ENCODE data around the gene TFF3.
A peak's percentile ranks its signal among the peaks of the same experiment; 100 is the strongest.
"Not testable (repeated sequence)": the region's sequence is repeated elsewhere in the genome, so short reads cannot be mapped to it uniquely, and the experiment has no call there.

Gene TFF3

DNA sequence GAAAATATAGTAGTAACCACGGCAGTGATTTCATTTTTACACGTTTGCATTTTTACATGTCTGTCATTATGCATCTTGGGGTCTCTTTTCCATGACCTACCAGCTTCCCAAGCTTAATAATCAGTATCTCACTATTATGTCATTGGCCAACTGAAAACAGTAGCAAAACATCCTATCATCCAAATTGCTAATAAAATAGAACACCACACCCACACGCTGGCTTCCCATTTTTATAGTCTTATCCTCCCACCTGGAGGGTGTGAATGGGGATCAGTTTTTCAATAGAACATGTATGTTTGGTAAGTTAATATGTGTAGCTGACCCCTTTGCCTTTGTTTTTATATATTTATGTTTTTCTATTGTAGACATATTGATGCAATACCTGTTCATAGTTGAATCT, 11.8 kb downstream of the TFF3 start:
- no peak for DNase-seq

DNA sequence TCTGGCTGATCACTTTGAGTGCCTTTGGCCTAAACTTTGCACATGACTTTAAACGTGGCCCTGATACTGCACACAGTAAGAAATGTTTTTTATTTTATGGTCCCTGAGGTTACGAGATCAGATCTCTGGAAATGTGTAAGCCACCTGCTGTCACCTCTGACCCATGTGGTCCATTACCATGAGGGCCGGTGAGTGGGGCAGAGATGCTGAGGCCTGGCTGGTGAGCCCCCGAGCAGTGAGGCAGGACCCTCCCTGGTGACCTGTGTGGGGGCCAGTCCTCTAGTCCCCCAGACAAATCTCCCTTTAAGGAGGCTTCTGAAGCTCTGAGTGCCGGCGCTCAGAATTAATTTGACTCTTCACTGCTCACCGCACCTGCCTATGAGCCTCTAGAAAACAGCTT, 12.4 kb downstream of the TFF3 start:
- no peak for DNase-seq

DNA sequence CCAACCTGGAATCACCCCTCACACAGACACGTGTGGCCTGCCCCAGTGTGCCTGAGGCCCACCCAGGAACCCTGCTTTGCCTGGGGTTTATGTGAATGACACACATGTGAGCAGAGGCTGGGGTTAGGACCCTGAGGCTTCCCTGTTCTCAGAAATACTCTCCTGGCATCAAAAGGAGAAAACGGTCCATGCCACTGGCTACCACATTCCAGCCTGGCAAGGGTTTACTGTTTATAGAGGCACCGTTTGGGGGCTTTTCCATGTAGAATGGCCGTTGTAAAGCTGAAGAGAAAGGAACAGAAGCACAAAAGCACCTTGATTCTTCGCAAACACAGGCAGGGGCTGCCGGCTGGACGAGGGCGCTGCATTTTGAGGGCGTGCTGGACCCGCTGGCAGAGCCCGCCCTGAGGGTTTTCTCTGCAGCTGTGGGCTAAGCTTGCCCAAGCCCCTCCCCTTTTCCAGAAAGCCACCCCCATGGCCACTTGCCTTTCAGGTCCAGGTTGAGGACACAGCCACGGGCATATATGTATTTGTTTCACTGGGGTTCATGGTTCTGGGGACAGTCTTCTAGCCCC, 13.0 kb downstream of the TFF3 start:
- peak; percentile 58 for DNase-seq

DNA sequence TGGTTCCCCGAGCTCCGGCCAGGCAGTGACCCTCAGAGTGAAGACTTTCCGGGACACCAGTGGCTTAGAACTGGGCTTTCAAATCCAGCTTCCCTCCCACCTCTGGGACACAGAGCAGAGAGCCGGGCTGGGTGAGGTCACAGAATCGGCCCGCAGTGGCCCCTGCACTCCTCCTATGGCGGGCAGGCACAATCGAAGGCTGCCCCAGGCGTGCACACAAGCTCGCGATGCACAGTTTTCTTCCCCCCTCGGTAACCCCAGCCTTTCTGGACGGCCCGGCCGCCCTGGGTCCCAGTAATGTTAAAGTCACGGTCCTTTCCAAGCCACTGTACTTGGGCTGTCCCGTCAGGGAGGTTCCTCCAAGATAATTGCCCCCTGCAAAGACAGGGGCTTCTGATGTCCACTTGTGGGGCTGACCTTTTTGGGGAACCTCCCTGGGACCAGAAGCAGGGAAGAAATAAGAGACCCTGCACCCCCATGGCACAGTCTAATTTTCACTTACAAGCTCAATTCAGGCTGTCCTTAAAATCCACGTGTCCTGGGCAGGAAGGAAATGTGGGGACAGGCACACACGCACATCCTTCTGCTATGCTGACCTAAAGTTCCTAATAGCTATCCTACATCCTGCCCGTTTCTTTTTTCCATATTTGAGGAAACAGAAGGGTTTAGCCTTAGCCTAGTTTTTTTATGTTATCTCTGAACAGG, 13.7 kb downstream of the TFF3 start:
- no peak for DNase-seq

DNA sequence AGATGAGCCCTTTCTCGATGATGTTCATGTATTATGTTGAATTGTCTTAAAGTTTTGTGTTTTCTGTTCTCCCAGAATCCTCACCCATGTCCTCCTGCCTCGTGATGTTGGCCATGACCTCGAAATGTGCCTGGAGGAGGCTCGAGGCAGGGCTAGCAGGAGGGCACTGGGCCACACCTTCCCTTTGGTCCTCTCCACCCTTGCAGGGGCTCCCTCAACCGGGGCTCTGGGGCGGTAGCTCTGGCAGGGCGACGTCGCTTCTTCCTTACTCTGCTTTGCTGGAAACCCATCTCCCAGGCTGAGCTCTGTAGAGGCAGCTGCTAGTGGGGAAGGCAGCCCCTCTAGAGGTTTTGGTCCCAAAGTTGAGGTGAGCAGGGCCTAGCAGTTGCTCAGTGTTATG, 14.3 kb downstream of the TFF3 start:
- no peak for DNase-seq

DNA sequence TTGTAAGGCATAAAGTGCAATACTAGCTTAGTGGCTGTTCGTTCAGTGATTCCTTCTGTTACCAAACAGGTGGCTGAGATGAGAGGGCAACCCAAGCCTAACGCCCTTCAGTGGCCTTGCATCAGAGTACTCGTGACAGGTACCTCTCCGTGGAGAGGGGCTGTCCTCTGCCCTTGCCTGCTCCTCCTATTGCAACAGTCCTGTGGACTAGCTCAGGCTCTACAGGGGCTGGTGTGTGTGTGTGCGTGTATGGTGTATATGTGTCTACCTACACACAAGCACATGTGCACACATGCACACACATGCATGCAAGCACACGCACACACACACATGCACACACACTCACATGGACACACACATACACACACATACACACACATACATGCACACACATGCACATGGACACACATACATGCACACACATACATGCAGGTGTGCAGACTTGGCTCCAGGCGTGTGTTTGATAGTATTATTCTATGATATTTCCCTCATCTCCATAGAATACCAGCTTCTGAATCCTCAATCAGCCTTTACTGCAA, 15.1 kb downstream of the TFF3 start:
- DNase-seq = no peak

DNA sequence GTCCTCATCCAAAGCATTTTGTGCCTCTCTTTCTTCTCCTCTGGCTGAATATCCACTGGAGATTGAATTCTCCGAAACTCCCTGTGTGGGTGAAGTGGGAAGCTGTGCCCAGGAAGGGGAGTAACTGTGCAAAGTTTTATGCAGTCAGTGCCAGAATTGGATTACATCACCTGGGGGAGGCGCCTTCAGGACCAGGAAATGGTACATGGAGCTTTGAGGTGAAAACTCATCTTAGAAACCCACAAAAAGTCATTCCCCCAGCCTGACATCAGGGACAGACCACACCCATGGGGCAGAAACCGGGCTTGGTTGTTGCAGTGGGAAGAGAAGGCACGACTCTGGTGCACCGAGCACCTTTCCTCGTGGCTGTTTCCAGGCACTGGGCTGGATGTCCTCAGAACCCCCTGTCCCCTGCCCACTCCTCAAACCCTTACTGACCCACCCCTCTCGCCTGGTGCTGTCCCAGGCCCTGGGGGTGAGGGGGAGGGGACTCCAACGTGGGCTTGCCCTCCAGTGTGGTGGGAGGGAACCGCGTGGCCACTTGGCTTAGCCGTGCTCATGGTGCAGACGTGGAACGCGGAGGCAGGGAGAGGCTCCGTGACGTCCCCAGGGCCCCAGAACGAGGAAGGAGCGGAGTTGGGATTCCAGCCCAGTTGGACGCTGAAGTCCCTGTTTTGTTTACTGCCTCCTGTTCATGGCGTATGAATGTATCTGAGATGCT, 15.7 kb downstream of the TFF3 start:
- no peak for DNase-seq

DNA sequence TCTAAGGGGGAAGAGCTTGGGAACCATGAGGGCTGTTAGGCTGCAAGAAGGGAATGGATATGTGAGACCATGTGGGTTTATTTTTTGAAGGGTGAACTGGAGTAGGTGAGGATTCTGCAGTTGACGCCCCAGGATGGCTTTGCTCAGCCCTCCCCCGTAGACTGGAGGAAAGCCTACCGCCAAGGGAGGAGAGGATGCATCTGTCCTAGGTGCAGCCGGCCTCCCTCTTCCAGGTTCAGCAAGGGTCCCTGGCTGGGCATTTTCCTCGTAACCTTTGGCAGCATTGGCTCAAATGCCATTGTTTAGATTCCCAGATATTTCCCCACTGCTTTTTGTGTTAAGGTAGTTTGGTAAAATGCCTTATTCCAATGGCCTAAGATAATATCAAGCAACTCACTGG, 16.6 kb downstream of the TFF3 start:
- DNase-seq = no peak

DNA sequence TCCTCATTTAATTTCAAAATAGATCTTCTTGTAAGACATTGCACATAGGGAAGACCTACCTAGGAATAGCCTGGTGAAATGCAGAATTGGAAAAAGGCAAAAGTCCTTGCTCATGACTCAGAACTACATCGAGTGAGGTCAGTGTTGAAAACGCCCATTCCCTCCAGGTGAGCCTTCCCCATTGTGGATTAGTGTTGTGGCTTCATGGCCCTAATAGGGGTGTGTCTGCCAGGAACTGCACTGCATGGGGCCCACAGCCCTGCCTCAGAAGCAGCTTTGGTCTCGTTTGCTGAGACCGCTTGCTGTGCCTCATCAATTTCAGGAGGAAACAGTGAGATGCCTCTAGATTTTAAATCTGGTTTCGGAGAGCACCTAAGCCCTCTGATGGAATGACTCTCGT, 17.0 kb downstream of the TFF3 start:
- no peak for DNase-seq

DNA sequence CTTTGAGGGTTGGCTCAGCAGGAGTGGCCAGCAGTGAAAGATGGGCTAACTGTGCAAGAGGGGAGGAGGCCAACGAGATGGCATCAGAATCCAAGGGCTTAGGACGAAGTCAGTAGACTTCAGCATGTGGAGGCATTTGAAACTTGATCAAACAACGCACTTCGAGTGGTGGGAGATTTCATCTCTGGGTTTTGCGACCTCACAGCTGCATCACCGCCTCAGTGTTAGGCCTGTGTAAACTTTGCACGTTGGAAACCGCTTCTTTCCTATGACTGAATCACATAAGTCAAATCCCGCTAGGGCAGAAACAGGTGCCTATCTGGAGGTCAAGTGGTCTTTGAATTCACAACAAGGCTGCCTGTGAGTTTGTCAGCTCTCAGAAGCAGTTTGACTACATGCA, 17.8 kb downstream of the TFF3 start:
- DNase-seq = no peak

DNA sequence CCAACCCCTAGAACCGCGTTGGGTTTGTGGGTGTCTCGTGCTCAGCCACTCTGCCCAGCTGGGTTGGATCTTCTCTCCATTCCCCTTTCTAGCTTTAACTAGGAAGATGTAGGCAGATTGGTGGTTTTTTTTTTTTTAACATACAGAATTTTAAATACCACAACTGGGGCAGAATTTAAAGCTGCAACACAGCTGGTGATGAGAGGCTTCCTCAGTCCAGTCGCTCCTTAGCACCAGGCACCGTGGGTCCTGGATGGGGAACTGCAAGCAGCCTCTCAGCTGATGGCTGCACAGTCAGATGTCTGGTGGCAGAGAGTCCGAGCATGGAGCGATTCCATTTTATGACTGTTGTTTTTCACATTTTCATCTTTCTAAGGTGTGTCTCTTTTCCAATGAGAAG, 18.7 kb downstream of the TFF3 start:
- no peak for DNase-seq

DNA sequence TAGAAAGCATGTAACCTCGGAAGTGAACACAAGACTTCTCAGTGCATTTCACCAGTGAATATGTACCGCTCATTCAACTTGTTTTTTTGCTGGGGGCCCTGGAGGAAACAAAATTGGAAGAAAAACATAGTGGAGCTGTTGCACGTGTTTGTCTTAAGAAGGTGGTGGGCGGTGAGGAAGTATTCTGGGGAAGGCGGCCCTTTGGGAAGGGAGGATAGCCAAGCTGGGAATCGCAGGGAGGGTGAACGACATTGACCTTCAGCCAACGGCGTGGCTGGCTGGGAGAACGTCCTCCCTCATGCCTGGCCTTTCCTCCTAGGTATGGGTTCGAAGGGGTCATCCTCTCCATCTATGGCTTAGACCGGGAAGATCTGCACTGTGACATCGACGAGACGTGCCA, 19.4 kb downstream of the TFF3 start:
- no peak for DNase-seq

DNA sequence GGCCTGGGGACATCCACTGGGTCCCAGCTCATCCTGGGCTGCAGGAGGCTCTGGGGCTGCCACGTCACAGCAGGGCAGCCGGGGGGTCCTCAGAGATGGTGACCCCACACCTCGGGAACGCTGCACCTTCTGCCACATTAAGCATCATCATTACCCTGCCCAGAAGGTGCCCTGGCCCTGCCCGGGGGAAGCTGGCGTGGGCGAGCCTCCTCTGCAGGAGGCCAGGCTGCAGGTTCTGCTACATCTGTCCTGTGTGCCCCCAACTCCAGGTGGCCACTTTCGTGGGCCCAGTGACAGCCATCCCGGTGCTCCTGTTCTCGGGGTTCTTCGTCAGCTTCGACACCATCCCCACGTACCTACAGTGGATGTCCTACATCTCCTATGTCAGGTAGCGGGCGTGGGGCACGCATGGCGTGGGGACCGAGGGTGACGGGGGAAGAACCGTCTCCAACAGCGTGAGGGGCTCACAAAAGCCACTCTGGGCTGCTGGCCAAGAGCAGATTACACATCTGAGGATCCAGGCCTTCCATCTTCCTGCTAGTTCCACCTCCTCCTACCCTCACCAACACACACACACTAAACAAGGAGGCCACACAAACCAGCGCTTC, 20.8 kb downstream of the TFF3 start:
- no peak for DNase-seq

DNA sequence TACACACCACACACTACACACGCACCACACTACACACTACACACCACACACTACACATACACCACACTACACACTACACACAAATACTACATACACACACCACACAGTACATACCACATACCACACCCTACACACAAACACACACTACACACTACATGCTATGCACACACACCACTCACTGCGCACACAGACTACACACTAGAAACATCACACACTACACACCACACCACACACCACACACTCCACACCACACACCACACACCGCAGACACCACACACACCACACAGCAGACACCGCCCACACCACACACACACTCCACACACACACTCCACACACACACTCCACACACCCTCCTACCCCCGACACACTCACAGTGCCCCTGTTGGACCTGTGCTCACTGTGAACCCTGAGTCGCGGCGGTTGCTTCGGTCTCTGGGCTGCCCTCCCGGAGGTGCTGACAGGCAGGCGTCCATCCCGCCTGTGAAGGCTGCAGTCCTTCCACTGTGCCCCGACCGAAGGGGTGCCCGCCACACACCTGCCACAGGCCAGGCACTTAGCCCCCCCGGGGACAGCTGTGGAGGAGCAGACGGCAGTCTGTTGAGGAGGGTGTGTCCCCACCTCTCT, 21.4 kb downstream of the TFF3 start:
- no peak for DNase-seq

DNA sequence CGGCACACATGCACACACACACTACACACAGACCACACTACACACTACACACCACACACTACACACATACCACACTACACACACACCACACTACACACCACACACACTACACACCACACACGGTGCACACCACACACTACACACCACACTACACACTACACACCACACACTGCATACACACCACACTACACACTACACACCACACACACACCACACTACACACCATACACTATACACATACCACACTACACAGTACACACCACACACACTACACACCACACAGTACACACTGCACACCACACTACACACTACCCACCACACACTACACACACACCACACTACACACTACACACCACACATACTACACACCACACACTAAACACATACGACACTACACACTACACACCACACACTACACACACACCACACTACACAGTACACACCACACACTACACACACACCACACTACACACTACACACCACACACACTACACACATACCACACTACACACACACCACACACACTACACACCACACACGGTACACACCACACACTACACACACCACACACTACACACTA, 22.6 kb downstream of the TFF3 start:
- not testable (repeated sequence) for DNase-seq

DNA sequence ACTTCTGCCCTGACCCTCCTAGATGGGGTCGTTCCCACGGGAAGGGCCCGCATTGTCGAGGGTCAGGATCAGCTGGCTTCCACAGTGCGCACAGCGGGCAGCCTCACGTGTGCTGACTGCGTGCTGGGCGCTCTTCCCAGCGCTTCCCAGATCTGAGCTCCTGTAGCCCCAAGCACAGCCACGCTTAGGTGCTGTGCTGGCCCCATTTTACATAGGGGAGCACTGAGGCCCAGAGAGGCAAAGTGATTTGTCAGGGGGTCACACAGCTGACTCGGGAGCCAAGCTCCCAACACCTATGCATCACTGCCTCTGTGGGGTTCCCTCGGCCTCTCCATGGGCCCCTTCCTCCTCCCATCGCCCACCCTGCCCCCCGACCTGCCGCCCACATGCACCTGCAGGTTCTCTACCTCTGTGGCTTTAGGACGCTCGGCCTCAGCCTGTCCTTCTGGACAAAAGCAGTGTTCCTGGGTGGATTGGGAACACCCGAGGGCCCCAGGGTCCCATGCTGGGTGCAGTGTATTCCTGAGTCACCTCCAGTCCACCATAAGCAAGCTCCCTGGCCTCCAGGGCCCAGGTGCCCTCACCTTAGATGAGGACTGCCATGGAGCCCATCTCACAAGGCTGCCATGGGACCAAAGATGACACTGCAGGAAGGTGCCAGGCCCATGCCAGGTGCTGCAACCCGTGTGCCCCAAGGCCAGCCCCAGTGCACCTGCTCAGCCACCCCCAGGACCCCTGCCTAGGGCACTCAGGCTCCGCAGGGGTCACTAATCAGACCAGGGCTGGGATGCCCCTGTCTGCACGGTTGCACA, 23.3 kb downstream of the TFF3 start:
- DNase-seq = peak; percentile 53

DNA sequence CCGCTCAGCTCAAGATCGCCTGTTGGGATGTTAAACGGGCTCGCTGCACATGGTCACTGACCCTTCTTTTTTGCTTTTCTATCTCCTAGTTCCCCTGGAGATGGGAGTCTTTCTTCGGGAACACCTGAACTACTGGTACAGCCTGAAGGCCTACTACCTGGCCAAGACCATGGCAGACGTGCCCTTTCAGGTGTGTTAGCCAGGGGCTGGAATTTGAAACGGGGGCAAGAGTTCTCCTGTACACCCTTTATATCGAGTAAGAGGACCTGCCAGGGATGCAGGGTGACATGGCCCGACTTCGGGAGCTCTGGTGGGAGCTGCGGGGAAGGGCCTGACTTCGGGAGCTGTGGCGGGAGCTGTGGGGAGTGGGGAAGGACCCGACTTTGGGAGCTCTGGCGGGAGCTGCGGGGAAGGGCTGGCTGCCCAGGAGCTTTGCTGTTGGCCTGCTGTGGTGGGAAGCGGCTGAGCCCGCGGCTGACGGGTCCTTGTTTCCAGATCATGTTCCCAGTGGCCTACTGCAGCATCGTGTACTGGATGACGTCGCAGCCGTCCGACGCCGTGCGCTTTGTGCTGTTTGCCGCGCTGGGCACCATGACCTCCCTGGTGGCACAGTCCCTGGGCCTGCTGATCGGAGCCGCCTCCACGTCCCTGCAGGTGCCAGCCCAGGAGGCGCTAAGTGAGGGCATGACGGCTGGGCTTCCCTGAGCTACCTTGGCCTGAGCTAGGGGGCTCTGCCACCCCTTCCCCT, 24.0 kb downstream of the TFF3 start:
- no peak for DNase-seq

DNA sequence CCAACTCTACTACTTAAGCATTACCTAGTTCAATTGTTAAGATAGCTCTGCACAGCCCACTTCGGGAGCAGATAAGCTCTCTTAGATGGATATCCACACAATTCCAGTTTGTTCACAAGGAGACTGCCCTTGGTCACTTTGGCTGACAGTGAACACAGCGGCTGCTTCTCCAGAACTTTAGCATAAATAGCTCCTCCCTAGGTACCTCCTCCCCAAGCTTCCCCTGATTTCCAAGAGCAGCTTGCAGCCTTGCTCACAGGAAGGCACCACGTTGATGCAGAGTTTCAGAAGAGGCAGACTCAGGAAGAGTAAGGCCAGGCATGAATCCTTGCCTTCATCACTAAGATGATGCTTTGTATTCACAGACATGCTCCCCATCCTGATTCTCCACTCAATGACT, 24.7 kb downstream of the TFF3 start:
- no peak for DNase-seq

DNA sequence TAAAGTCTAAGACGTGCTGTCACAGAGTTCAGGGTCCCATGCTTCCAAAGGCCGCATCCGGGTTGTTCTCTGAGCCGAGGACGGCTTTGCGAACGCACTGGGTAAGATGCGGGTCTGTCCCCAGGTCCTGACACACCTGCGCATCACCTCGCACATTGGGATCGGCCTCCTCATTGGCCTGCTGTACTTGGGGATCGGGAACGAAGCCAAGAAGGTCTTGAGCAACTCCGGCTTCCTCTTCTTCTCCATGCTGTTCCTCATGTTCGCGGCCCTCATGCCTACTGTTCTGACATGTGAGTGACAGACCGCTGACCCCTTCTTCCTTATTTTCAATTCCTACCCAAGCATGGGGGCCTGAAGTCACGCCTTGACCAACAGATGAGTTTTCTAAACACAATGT, 25.3 kb downstream of the TFF3 start:
- no peak for DNase-seq

DNA sequence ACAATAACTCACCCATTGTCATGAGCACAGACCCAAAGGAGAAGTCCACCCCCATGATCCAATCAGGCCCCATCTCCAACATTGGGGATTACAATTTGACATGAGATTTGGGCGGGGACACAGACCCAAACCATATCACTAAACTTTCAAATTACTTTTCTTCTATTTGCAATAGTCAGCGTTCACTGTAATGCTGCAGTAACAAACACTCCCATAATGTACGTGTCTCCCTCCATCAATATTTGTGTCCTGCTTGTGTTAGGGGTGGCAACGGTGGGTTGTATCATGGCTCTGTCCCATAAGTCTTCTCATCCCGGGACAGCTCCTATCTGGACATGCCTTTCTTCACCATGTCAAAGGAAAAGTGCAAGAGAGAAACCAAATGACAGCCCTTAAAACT, 26.2 kb downstream of the TFF3 start:
- DNase-seq = no peak
